CD14-positive monocyte (primary cell): ENCODE results near the gene LAMB2. TPM values are rescaled to one million over a fixed set of nuclear protein-coding genes. Genes with fewer than 3 reads are reported as not detected.

Experiments
- DNase-seq, 3 donors: peaks; one replicate each; pipeline ENCODE4 v3.0.0-alpha.2; 2011 to 2022
- H2AFZ ChIP-seq: 2 replicates; pipeline ENCODE4 v1.6.0; 2012; ENCODE audit warnings: mild to moderate bottlenecking, low read depth, low read length, inconsistent platforms; ENCODE audit not compliant: insufficient read depth, poor library complexity, severe bottlenecking
- H3K27ac ChIP-seq, 2 donors: 1 replicate in 1 of 2; 2 replicates in 1 of 2; pipeline ENCODE4 v1.5.1; 2012 to 2013; ENCODE audit warnings: low read length in 2 of 2, control low read depth in 1 of 2, inconsistent platforms in 1 of 2, low read depth in 1 of 2, mild to moderate bottlenecking in 1 of 2
- H3K27me3 ChIP-seq, 2 donors: one replicate each; pipeline versions ENCODE4 v1.6.0 to v1.6.1; 2011 to 2013; ENCODE audit warnings: low read length in 2 of 2; ENCODE audit not compliant: control insufficient read depth in 2 of 2, insufficient read depth in 2 of 2
- H3K36me3 ChIP-seq, 2 donors: replicated peaks in 1 of 2; 1 replicate in 1 of 2; 2 replicates in 1 of 2; pipeline versions ENCODE4 v1.5.1 to v1.6.1; 2012 to 2013; ENCODE audit warnings: low read length in 2 of 2, control low read depth in 1 of 2, inconsistent platforms in 1 of 2, mild to moderate bottlenecking in 1 of 2; ENCODE audit not compliant: insufficient read depth in 2 of 2, control insufficient read depth in 1 of 2
- H3K4me1 ChIP-seq, 2 donors: 1 replicate in 1 of 2; 2 replicates in 1 of 2; pipeline versions ENCODE4 v1.5.1 to v1.6.1; 2012 to 2013; ENCODE audit warnings: low read length in 2 of 2, control low read depth in 1 of 2, inconsistent platforms in 1 of 2, mild to moderate bottlenecking in 1 of 2, moderate library complexity in 1 of 2; ENCODE audit not compliant: insufficient read depth in 2 of 2, control insufficient read depth in 1 of 2
- H3K4me2 ChIP-seq: replicated peaks from 2 replicates; pipeline ENCODE3; 2012; ENCODE audit warnings: low read length, moderate library complexity, mild to moderate bottlenecking; ENCODE audit not compliant: poor library complexity, severe bottlenecking; ENCODE audit errors: extremely low read depth
- H3K4me3 ChIP-seq, 3 experiments: fragments of 200-600 bp in 1 of 3; sonication (generic) in 1 of 3; replicated peaks in 1 of 3; 1 replicate in 2 of 3; 2 replicates in 1 of 3; pipeline ENCODE4 v1.5.1; 2011 to 2013; ENCODE audit warnings: low read length in 3 of 3, mild to moderate bottlenecking in 3 of 3, control low read depth in 2 of 3, low read depth in 2 of 3, inconsistent platforms in 1 of 3, moderate library complexity in 1 of 3
- H3K79me2 ChIP-seq: 2 replicates; pipeline ENCODE4 v1.6.0; 2012; ENCODE audit warnings: mild to moderate bottlenecking, control low read depth, inconsistent platforms, low read length, moderate library complexity; ENCODE audit not compliant: insufficient read depth
- H3K9ac ChIP-seq: 2 replicates; pipeline ENCODE4 v1.6.0; 2017; ENCODE audit warnings: low read length, mild to moderate bottlenecking; ENCODE audit not compliant: insufficient read depth, poor library complexity, severe bottlenecking
- H3K9me3 ChIP-seq, 2 donors: replicated peaks in 1 of 2; 1 replicate in 1 of 2; 2 replicates in 1 of 2; pipeline versions ENCODE4 v1.5.1 to v1.6.1; 2012 to 2013; ENCODE audit warnings: low read length in 2 of 2, control low read depth in 1 of 2; ENCODE audit not compliant: control insufficient read depth in 1 of 2, insufficient read depth in 1 of 2
- H4K20me1 ChIP-seq: 2 replicates; pipeline ENCODE4 v1.6.0; 2012; ENCODE audit warnings: mild to moderate bottlenecking, low read length, control low read depth, moderate library complexity; ENCODE audit not compliant: insufficient read depth
- H3K27ac Mint-ChIP-seq, 7 donors: one replicate each; pipeline ENCODE4 v1.8.0; 2020; ENCODE audit warnings: mild to moderate bottlenecking in 7 of 7, mixed read lengths in 7 of 7, moderate library complexity in 6 of 7, inconsistent platforms in 2 of 7
- H3K27me3 Mint-ChIP-seq, 3 donors: one replicate each; pipeline ENCODE4 v1.8.0; 2021 to 2022; ENCODE audit warnings: low read depth in 3 of 3, mild to moderate bottlenecking in 3 of 3, mixed read lengths in 3 of 3, moderate library complexity in 3 of 3, inconsistent platforms in 1 of 3
- H3K36me3 Mint-ChIP-seq, 2 donors: one replicate each; pipeline ENCODE4 v1.8.0; 2020; ENCODE audit warnings: mixed read lengths in 2 of 2, inconsistent platforms in 1 of 2, mild to moderate bottlenecking in 1 of 2
- H3K4me1 Mint-ChIP-seq: one replicate; pipeline ENCODE4 v1.8.0; 2020; ENCODE audit warnings: mild to moderate bottlenecking, mixed read lengths
- H3K4me3 Mint-ChIP-seq, 2 donors: one replicate each; pipeline ENCODE4 v1.8.0; 2020; ENCODE audit warnings: mild to moderate bottlenecking in 2 of 2, mixed read lengths in 2 of 2, moderate library complexity in 1 of 2
- H3K9me3 Mint-ChIP-seq, 7 donors: one replicate each; pipeline ENCODE4 v1.8.0; 2020 to 2022; ENCODE audit warnings: mixed read lengths in 7 of 7, mild to moderate bottlenecking in 6 of 7, moderate library complexity in 6 of 7, inconsistent platforms in 2 of 7
- CTCF ChIP-seq: fragments of 200-600 bp; IDR thresholded peaks from one replicate; pipeline ENCODE4 v1.8.0; 2022; ENCODE audit warnings: antibody characterized with exemption, mild to moderate bottlenecking
- WGBS: methylation state at CpG from one replicate; pipeline ENCODE4 v1.1.5; 2013; ENCODE audit warnings: missing lambda C conversion rate; ENCODE audit not compliant: insufficient coverage; 5-methylcytosine and 5-hydroxymethylcytosine counted together
- intact Hi-C, 2 donors: fragments of 100-400 bp; cut with micrococcal nuclease; formaldehyde crosslinking; loops; one replicate each; pipeline versions ENCODE4 v1.15.0 to v1.15.1; 2023
- polyA plus RNA-seq, 3 donors: library from polyadenylated mRNA; depleted of rRNA in 1 of 3; unstranded in 2 of 3; stranded (reverse) in 1 of 3; fragments of 300-500 nt in 2 of 3; fragments of >200 nt in 1 of 3; fragmentation: Illumina TruSeq in 2 of 3; gene quantifications; 1 replicate in 2 of 3; 2 replicates in 1 of 3; pipeline ENCODE4 v1.2.3, GENCODE V29; 2012 to 2021

The LAMB2 gene
- polyA plus RNA-seq, 3 donors, result 4.0 to 59.3 (median 7.6) TPM

- Histone ChIP-seq H3K27me3 (no peaks in the 10 kb centered on the region), H2AFZ (peak overlapping the region; percentile 78), H3K36me3 (peaks cover 9 to 32% of the 10 kb centered on the region in 2 donors), H3K4me3 (peak overlapping the region; percentile 55 to 87 (median 78)), H3K79me2 (peaks cover 53% of the 10 kb centered on the region), H3K9ac (peak overlapping the region; percentile 91), H3K27ac (peak overlapping the region; percentile 75 to 93), H4K20me1 (peaks cover 49% of the 10 kb centered on the region), H3K9me3 (no peaks in the 10 kb centered on the region), H3K4me2 (peak overlapping the region; percentile 99), H3K4me1 (peaks cover 20 to 31% of the 10 kb centered on the region in 2 donors)
- Mint-ChIP-seq H3K4me3 (peak overlapping the region; percentile 87 to 93), H3K27ac (peak overlapping the region; percentile 91 to 95 (median 91)), H3K4me1 (peaks cover 21% of the 10 kb centered on the region), H3K36me3 (peaks cover 14 to 39% of the 10 kb centered on the region in 2 donors), H3K9me3 (no peaks in the 10 kb centered on the region), H3K27me3 (no peaks in the 10 kb centered on the region)
- intact Hi-C loops, result loop anchor here (5.0 kb wide), 2 partner anchors 71 to 106 kb away; partner anchors contain the start of gene NDUFAF3 (in 2 of the 2)
- DNase-seq, result peak; percentile 44 to 65 (median 60)
- WGBS, result under 1% methylated on average over 75 of the region's 86 CpGs
- no peak for TF ChIP-seq CTCF
These were observed 39.7 kb downstream of the LAMB2 start for GRCh38 chr3:49092938-49093852.

- Mint-ChIP-seq H3K4me3 (no peak overlapping the region), H3K27me3 (no peaks in the 10 kb centered on the region), H3K27ac (no peak overlapping the region), H3K4me1 (no peaks in the 10 kb centered on the region), H3K9me3 (no peaks in the 10 kb centered on the region), H3K36me3 (peaks cover 16 to 47% of the 10 kb centered on the region in 2 donors)
- no peak overlapping the region for H3K9ac ChIP-seq
- DNase-seq, result no peak
- no peaks in the 10 kb centered on the region for H3K4me1 ChIP-seq
- no peak overlapping the region for H2AFZ ChIP-seq
- peaks cover 19 to 45% of the 10 kb centered on the region in 2 donors for H3K36me3 ChIP-seq
- peaks cover 95% of the 10 kb centered on the region for H4K20me1 ChIP-seq
- H3K27ac ChIP-seq, result no peak overlapping the region
- no peak overlapping the region for H3K4me3 ChIP-seq
- H3K4me2 ChIP-seq, result no peak overlapping the region
- no peak for TF ChIP-seq CTCF
- WGBS, result 100% methylated on average over 5 of the region's 8 CpGs
- H3K27me3 ChIP-seq, result no peaks in the 10 kb centered on the region
- peaks cover 95% of the 10 kb centered on the region for H3K79me2 ChIP-seq
- H3K9me3 ChIP-seq, result no peaks in the 10 kb centered on the region
- intact Hi-C loops, result no loop called here
These were observed 51.4 kb downstream of the LAMB2 start for GRCh38 chr3:49081429-49081828.
